HepG2 (cell line): ENCODE measurements around the gene FBLN7. TPM values are rescaled to one million over a fixed set of nuclear protein-coding genes. Genes with fewer than 3 reads are reported as not detected.
A peak's percentile ranks its signal among the peaks of the same experiment; 100 is the strongest.

Source experiments
- AGO1 ChIP-seq: fragments of 200-400 bp; formaldehyde crosslinking; IDR thresholded peaks from 2 replicates; pipeline ENCODE4 v1.6.1; 2017; ENCODE audit warnings: mild to moderate bottlenecking, low read depth, low read length, moderate library complexity; ENCODE audit not compliant: poor library complexity, severe bottlenecking
- BCL6 ChIP-seq: IDR thresholded peaks from 2 replicates; pipeline ENCODE4 v1.6.1; 2016; ENCODE audit warnings: missing genetic modification reagents, missing compliant biosample characterization
- CBFB ChIP-seq: sonication (generic); formaldehyde crosslinking; IDR thresholded peaks from 2 replicates; pipeline ENCODE4 v1.4.0; 2020; ENCODE audit warnings: missing genetic modification reagents
- DMTF1 ChIP-seq: sonication (generic); formaldehyde crosslinking; IDR thresholded peaks from 2 replicates; pipeline ENCODE4 v1.4.0; 2020; ENCODE audit warnings: mild to moderate bottlenecking, missing genetic modification reagents
- EHMT2 ChIP-seq: fragments of 200-600 bp; sonication (generic); IDR thresholded peaks from 2 replicates; pipeline ENCODE4 v1.7.0; 2017; ENCODE audit warnings: antibody characterized with exemption, low read depth, low read length, borderline replicate concordance
- FOSL2 ChIP-seq: sonication (generic); formaldehyde crosslinking; IDR thresholded peaks from 2 replicates; pipeline ENCODE4 v1.4.0; 2020; ENCODE audit warnings: missing genetic modification reagents
- PHF20 ChIP-seq: sonication (generic); formaldehyde crosslinking; IDR thresholded peaks from 2 replicates; pipeline ENCODE4 v1.5.0; 2020; ENCODE audit warnings: mild to moderate bottlenecking, missing genetic modification reagents
- POLR2G ChIP-seq: fragments of 200-400 bp; formaldehyde crosslinking; IDR thresholded peaks from 2 replicates; pipeline ENCODE4 v1.6.1; 2018; ENCODE audit warnings: mild to moderate bottlenecking, low read depth, low read length, moderate library complexity
- SAFB2 ChIP-seq: sonication (generic); formaldehyde crosslinking; IDR thresholded peaks from 2 replicates; pipeline ENCODE4 v1.5.1; 2020; ENCODE audit warnings: missing genetic modification reagents, low read depth, mild to moderate bottlenecking, borderline replicate concordance
- SATB2 ChIP-seq: sonication (generic); formaldehyde crosslinking; IDR thresholded peaks from 2 replicates; pipeline ENCODE4 v1.5.0; 2020; ENCODE audit warnings: missing genetic modification reagents
- TOPORS ChIP-seq: sonication (generic); formaldehyde crosslinking; IDR thresholded peaks from 2 replicates; pipeline ENCODE4 v1.8.0; 2023; ENCODE audit warnings: mild to moderate bottlenecking, missing genetic modification reagents
- ZBTB14 ChIP-seq: sonication (generic); formaldehyde crosslinking; IDR thresholded peaks from 2 replicates; pipeline ENCODE4 v1.4.0; 2020; ENCODE audit warnings: missing genetic modification reagents
- ZBTB33 ChIP-seq: sonication (generic); formaldehyde crosslinking; IDR thresholded peaks from 2 replicates; pipeline ENCODE4 v1.4.0; 2020; ENCODE audit warnings: missing genetic modification reagents
- ZBTB38 ChIP-seq: sonication (generic); formaldehyde crosslinking; IDR thresholded peaks from 2 replicates; pipeline ENCODE4 v1.5.1; 2020; ENCODE audit warnings: mild to moderate bottlenecking, missing genetic modification reagents
- ZMAT3 ChIP-seq: sonication (generic); formaldehyde crosslinking; conservative IDR thresholded peaks from 2 replicates; pipeline ENCODE4 v1.7.0; 2021; ENCODE audit warnings: missing genetic modification reagents
- ZNF180 ChIP-seq: sonication (generic); formaldehyde crosslinking; IDR thresholded peaks from 2 replicates; pipeline ENCODE4 v1.4.0; 2020; ENCODE audit warnings: low read depth, missing genetic modification reagents, borderline replicate concordance
- ZNF350 ChIP-seq: sonication (generic); formaldehyde crosslinking; IDR thresholded peaks from 2 replicates; pipeline ENCODE4 v1.4.0; 2020; ENCODE audit warnings: mild to moderate bottlenecking, low read depth, missing genetic modification reagents, borderline replicate concordance
- ZNF503 ChIP-seq: sonication (generic); formaldehyde crosslinking; IDR thresholded peaks from 2 replicates; pipeline ENCODE4 v1.4.0; 2020; ENCODE audit warnings: missing genetic modification reagents
- ZNF512 ChIP-seq: sonication (generic); formaldehyde crosslinking; IDR thresholded peaks from 2 replicates; pipeline ENCODE4 v1.4.0; 2020; ENCODE audit warnings: mild to moderate bottlenecking, missing genetic modification reagents
- ZNF543 ChIP-seq: sonication (generic); formaldehyde crosslinking; IDR thresholded peaks from 2 replicates; pipeline ENCODE4 v1.4.0; 2020; ENCODE audit warnings: mild to moderate bottlenecking, missing genetic modification reagents
- ZNF589 ChIP-seq: sonication (generic); formaldehyde crosslinking; conservative IDR thresholded peaks from 2 replicates; pipeline ENCODE4 v1.8.0; 2022; ENCODE audit warnings: mild to moderate bottlenecking, moderate library complexity, missing genetic modification reagents
- polyA plus RNA-seq, 8 experiments: library from polyadenylated mRNA; depleted of rRNA in 3 of 8; stranded (reverse) in 7 of 8; unstranded in 1 of 8; fragments of >200 nt; fragmentation: Illumina TruSeq in 4 of 8; extraction: Trizol in 4 of 8; gene quantifications; 2 replicates each; pipeline versions ENCODE4 v1.2.1 to v1.2.3, GENCODE V29; 2011 to 2016; ENCODE audit warnings: low read depth in 4 of 8, missing spikeins in 1 of 8, mixed read lengths in 1 of 8; ENCODE audit not compliant: insufficient read depth in 1 of 8
- total RNA-seq, 5 experiments: library from RNA; depleted of rRNA; stranded (reverse); fragments of >200 nt; fragmentation: Illumina TruSeq; extraction: Trizol; gene quantifications; 2 replicates each; pipeline ENCODE4 v1.2.3, GENCODE V29; 2016; ENCODE audit warnings: low read depth in 1 of 5

The FBLN7 gene
- total and polyA plus RNA-seq, 2 of the 13 experiments (the other 11 are each of a cell fraction or from before 2014, with no cell fraction given): 1.4 to 2.3 TPM

- TF ChIP-seq SAFB2 (CRISPR knock-in tag) (no peak), ZNF350 (CRISPR knock-in tag) (no peak; the same call in 1 of the 2 replicates), CBFB (no peak), ZNF589 (CRISPR knock-in tag) (no peak), ZNF543 (CRISPR knock-in tag) (no peak; the same call in 1 of the 2 replicates), POLR2G (peak; percentile 53), ZNF512 (CRISPR knock-in tag) (no peak; the same call in 1 of the 2 replicates), ZBTB14 (CRISPR knock-in tag) (no peak), AGO1 (no peak), ZNF503 (CRISPR knock-in tag) (no peak), ZBTB33 (CRISPR knock-in tag) (no peak), FOSL2 (CRISPR knock-in tag) (no peak; the same call in 1 of the 2 replicates), EHMT2 (no peak), DMTF1 (no peak), PHF20 (peak; percentile 42; the same call in 1 of the 2 replicates), ZBTB38 (no peak), ZNF180 (CRISPR knock-in tag) (no peak), TOPORS (CRISPR knock-in tag) (no peak), BCL6 (CRISPR knock-in tag) (no peak), ZMAT3 (CRISPR knock-in tag) (no peak), SATB2 (CRISPR knock-in tag) (no peak)
Measured at GRCh38 chr2:112137516-112138158, 548 bp upstream of the FBLN7 start (continued).
